Anterior cingulate cortex (tissue), 58 donors: ENCODE data around the gene ARNT2.
"Not testable (repeated sequence)": the region's sequence is repeated elsewhere in the genome, so short reads cannot be mapped to it uniquely, and the experiment has no call there.

Experiments used
- DNase-seq, 58 donors: peaks; one replicate each; lab custom pipeline; 2025; lab: John Stamatoyannopoulos, UW

Gene ARNT2

DNA sequence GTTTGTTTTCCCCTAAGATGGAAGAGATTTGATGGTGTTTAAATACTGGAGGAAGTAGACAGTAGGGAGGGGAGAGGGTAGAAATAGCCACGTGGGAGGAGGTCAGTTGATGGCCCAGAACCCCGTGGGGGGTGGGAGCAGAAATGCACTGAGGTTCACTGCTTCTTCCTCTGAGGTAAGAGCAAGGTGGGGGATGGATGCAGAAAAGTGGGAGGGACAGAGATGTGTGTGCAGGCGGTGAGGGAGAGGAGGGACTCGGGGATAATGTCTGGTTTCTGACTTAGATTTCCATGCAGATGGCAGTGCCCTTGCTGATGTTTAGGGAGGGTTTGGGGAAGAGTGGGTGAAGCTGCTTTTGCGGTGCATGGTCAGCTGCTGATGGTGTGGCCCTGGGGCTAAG lies 102.9 kb downstream of the ARNT2 start:
- DNase-seq = no peak

DNA sequence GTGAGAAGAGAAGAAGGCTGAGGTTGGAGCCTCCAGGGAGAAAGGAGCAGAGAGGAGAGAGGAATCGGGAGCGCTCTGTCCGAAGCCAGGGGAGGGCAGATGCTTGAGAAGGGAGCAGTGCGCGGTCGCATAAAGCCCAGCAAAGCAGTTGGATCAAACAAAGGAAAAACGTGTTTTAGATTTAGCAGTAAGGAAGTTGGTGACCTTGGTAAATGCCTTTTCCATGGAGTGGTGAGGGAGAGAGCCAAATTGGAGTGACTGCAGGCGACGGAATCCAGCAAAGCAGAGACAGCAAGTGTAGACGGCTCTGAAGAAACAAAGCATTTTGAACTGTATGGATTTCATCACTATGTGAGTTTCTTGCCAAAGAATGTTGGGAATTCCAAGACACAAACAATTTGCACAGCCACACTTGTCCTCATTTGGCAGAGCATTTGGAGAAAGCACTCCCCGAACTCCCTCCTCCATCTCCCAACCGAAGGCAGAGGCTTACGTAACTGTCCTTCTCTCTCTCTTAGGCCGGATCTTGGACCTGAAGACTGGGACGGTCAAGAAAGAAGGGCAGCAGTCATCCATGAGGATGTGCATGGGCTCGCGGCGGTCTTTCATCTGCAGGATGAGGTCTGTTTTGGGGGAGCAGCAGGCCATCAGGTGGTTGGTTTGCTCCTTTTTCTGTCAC lies 103.6 kb downstream of the ARNT2 start:
- no peak for DNase-seq

DNA sequence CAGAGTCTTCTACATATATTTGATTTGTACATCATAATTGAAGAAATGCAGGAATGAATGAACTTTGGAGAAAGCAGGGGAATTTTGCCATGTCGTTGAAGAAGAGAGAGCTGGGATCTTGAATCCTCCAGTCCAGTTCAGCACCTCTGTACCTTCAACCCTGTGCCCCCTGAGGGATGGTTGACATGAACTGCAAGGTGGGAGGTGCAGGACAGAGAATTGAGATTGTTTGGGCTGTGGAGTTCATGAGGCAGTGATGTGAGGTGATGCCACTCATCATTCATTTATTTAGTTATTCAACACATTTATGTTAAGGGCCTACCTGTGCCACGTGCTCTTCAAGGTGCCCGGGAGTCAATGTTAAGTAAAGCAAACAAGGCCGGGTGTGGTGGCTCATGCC lies 104.6 kb downstream of the ARNT2 start:
- no peak for DNase-seq

DNA sequence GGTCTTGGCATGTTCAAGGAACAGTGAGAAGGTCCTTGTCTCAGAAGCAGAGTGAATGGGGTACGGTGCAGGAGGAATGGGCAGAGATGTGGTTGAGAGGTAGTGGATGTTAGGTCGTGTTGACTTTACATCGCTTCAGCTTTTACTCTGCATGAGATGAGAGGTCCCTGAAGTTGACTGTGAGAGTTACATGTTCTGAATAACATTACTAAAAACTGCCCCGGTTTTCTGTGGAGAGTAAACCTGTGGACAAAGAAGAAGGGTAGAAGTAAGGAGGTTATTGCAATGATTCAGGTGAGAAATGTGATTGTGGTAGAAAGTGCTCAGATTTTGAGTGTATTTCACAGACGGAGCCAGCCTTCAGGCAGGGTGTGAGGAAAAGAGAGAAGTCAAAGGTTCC lies 105.6 kb downstream of the ARNT2 start:
- DNase-seq = no peak

DNA sequence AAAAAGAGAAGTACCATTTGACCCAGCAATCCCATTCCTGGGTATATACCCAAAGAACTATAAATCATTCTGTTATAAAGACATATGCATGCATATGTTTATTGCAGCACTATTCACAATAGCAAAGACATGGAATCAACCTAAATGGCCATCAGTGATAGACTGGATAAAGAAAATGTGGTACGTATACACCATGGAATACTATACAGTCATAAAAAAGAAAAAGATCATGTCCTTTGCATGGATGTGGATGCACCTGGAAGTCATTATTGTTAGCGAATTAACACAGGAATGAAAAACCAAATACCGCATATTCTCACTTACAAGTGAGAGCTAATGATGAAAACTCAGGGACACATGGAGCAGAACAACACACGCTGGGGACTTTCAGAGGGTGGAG lies 106.8 kb downstream of the ARNT2 start:
- not testable (repeated sequence) for DNase-seq

DNA sequence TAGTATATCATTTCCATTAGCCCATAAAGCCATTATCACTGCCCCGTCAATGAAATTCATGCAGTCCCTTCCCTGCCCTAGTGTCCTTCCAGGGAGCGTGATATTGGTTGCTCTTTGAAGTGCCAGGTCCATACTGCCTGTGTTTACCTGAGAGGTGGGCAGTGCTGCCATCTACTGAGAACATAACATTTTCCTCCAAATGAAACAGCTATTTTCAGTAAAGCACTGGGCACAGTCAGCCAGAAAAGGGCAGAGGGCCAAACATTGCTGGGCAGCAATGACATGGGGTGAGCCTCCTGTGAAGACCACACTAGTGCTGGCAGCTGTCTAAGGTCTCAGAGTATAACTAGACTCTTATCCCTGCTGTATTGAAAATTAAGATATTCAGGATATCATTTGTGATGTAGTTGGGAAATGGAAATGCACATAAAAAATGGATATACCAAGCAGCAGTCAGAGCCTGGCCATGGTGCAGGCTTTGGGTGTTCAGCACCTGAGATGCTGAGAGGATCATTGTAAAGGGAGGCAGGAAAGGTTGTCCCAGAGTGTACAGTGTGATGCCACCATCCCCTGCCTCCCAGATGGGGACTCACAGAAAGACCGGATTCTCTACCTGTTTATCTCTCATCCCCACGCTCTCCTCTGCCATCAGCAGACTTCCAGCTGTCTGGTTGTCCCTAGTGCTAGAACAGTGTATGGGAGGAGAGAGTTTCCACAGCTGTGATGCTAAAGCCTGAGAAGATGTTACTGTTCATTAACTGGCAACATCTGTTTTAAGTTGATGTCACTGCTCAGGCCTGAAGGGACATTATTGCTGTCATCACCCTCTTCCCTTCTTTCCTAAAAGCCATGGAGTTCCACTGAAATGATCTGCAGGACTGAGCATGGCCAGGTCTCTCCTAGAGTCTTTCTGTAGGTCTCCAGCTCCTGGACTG lies 108.8 kb downstream of the ARNT2 start:
- DNase-seq = peak in 9 of 58 donors; percentile 9 to 41 (median 22)

DNA sequence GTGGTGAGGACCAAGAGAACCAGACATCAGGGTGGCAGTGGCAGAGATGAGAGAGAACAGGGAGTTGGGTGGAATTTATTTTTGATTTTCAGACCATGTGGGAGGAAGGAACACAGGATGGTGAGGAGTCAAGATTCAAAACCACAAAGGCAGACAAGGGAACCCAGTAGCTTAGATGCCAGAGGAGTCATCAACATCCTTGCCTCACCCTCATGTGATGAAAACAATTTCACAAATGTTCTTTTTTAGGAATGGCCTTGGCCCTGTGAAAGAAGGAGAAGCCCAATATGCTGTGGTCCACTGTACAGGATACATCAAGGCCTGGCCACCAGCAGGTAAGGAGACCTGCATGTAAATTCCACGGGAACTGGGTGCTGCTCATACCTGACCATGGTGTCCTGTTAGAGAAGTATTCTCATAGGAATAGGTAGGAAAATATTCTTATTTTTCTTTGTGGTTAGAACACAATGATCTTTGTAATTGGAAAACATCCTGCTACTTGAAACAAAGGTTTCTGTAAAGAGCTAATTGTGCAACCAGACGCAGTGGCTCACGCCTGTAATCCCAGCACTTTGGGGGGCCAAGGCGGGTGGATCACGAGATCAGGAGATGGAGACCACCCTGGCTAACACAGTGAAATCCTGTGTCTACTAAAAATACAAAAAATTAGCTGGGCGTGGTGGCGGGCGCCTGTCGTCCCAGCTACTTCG lies 110.0 kb downstream of the ARNT2 start:
- DNase-seq = no peak

DNA sequence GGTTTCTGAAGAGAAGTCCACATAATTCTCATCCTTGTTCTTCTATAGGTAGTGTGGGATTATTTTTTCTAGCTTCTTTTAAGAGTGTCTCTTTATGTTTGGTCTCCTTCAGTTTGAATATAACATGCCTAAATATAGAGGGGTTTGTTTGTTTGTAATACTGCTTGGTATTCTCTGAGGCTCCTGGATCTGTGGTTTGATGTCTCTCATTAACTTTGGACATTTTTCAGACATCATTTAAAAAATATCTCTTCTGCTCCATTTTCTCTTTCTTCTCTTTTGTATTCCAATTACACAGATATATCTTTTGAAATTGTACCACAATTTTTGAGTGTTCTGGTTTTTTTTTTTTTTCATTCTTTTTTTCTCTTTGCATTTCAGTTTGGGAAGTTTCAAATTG lies 113.1 kb downstream of the ARNT2 start:
- no peak for DNase-seq

DNA sequence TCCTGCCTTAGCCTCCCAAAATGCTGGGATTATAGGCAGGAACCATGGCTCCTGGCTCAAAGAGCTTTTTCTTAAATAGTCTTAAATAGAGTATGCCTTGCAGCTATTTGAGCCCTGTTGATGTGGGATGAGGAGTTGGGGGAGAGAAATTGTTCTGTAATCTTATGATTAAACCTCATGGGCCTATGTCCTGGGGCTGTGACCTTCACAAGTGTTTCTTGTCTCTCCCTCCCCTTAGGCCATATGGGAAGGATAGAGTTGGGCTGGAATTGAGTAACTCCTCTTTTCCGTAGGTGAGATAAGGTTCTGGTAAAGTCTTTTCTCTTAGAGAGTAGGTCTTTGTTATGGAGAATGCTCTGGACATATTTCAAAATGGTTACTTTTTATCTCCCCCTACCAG lies 114.3 kb downstream of the ARNT2 start:
- no peak for DNase-seq

DNA sequence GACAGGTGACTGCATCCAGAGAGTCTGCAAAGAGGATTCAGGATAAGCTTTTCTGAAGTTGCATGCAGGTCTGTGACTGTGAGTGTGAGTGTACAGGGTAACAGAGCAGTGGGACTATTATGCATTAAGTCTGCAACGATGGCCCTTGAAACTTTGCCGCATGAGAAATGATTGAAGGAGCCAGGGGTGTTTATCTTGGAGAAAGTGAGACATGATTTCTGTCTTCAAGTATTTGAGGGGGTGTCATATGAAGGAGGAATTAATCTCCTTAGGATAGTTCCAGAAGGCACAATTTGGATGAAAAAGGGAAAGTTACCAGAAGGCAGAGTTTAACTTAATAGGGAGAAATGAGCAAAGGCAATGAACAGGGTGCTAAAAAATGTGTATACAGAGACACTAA lies 119.6 kb downstream of the ARNT2 start:
- DNase-seq = no peak

DNA sequence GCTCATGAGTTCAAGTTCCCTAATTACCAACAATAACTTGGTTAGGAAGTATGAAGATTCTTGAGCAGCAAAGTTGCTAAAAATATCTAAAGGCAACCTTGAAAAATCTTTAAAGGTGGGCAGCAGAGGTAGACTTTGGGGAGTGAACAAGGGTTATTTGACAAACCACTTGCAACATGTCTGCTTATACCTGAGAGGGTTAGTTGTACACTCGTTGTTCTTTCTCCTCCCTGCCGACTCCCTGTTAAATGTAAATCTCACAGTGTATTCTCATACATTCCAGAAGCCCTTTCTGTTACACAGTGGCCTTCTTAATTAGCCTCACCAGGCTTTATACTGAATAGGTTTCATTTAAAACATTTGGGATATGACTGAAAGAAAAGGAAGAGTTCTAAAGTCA lies 121.7 kb downstream of the ARNT2 start:
- no peak for DNase-seq

DNA sequence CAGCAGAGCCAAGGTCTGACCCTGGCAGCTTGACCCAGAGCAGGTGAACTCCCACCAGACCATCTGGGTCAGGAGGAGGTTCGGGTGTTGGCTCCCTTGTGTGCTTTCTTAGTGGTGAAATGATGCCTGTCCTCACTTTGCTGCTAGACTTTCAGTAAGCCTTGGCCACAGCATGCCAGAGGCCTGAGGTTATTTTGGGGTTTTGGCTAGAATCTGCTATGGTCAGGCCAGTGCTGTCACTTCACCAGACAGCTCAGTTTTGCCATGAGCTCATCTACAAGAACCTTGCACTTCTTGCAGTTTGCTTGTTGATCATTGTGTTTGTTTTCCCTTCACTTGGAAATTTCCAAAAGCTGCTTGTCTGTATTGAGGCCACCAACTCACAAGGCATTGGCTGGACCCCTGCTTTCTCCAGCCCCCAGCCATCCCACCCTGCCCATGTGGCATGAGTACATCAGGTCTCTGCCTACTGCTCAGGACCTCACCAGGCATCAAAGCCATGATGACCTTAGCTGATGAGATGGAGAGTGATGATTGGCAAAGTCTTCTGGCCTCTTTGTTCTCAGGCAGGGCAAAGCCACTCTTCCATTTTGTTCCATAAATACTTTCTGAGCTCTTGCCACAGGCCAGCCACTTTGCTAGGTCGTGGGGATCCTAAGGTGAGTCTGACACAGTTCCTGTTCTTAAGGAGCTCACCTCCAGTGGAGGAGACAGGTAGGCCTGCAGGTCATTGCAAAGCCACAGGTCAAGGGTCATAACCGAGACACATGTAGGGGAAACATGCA lies 122.6 kb downstream of the ARNT2 start:
- DNase-seq = no peak

DNA sequence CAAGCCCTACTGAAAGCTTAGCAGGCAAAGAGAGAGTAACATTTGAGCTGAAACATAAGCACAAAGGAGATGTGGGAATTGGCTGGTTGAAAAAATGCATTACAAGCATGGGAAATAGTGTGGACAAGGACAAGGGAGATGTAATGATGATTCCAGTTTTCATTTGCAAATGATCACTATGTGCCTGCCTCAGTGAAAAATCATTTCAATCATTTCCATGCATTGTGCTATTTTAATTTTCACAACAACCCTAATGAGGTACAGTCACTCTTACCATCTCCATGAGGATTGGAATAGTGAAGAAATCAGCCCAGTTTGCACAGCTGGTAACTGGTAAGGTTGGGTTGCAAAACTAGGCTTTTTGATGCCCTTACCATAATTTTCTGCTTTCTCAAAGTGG lies 123.2 kb downstream of the ARNT2 start:
- no peak for DNase-seq

DNA sequence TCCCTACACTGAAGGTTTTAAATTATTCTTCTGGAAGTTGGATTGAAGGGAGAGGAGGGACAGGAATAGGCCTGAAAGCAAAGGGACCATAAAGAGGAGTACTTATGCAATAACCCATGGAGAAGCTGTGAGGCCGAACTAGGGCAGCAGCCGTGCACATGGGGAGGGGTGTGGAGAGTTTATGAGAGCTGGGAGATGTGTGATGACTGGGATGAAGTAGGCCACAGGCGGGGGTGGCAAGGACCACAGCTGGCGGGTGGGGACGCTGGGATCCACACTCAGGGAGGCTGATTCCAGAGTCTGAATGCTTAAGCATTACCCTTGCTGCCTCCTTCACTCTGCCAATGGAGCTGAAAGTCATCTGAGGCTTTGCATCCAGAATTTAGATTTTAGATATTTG lies 123.8 kb downstream of the ARNT2 start:
- DNase-seq = peak in 2 of 58 donors; percentile 20 to 57

DNA sequence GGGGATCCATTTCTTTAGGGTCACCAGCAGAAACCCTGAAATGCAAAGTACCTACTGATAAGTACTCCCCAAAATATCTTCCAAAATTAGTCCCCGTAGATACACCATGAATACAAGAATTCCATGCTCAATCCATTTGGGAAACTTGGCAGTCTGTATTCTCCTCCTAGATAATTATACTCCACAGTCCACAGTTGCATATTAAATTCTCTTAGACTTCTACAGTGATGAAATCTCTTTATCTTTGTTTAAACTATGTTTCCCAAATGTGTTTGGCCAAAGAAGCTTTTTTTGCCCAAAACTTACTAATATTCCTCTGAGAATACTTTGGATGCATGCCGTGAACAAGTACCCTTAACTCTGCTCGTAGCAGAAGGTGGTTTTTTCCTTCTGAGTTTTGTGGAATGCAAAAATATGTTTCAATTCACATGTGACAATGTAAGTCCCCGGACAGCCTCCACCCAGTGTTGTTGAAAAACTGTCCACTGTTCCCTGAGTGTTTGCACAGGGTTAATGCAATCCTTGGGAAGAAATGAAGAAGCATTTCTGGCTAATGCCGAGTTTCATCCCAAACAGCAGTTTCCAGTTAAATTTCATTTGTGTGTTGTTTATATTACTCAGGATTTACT lies 126.7 kb downstream of the ARNT2 start:
- DNase-seq = no peak

DNA sequence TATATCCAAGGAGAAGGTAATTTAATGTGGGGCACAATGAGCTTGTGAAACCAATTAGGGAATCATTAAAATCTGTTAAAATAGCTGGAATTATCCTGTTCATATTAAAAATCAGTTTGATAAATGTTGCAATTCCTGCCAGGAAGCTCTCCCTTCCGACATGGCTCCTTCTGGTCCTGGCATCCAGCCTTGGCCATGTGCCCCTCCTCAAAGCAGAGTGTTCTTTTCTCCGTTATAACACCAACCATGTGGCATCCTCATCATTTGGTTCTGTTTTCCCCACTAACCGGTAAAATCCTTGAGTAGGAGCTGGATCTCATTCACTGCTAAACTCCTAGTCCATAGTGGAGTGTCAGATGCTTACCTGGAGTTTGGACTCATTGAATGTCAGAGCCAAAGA lies 127.2 kb downstream of the ARNT2 start:
- DNase-seq = peak in 4 of 58 donors; percentile 9 to 37 (median 16)

DNA sequence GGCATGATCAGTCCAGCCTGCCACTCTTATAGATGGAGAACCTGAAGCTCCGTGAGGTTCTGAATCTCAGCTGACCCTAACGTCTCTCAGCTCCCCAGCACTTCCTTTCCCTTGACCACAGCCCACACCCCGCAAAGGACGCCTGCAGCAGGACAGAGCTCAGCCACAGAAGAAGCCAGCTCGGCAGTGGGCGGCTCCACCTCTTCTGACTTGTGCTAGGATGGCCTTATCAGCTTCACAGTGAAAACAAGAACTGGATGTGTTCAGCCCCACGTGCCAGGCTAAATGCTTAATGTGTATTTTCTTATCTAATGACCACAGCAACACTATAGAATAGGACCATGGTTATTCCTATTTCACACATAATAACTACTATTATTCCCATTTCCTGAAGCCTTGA lies 127.6 kb downstream of the ARNT2 start:
- no peak for DNase-seq

DNA sequence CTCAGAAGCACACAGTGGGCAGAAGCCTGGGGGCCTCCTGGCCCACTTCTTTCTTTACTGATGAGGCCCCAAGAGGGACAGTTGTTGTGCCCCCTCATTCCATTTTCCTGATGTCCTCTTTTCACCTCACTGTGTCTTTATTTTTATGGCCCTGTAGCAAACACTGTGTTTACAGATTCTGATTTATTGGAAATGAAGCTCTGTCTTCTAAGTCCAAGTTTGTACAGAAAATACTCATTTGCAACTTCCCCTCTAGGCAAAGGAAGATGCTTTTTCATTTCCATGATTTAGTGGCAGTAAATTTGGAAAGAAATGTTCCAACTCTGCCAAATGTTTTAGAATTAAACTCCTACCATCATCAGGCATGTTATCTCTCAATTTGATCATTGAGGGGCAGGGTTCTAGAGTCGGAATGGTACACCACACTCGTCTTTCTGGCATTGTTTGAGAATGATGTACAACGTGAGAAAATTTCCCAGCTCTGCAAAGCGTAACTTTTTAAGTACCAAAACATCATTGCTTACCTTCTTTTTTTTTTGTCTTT lies 129.7 kb downstream of the ARNT2 start:
- no peak for DNase-seq

DNA sequence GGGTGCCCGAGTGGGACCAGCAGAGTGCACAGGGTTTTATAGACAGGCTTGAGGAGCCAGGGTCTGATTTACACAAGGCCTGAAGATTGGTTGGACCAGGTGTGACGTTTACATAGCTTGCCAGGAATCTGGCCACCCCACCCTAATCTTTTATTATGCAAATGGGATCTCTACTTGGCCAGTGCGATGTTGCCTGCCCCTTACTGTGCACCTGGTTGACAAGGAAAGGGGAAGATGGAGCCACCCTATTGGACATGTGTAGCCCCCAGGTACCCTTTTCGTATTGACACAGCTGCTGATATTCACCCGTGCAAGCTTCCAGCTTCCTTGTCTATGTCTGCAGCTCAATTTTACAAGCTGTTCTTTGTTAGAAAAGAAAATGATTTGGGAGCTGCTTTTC lies 132.0 kb downstream of the ARNT2 start:
- no peak for DNase-seq

DNA sequence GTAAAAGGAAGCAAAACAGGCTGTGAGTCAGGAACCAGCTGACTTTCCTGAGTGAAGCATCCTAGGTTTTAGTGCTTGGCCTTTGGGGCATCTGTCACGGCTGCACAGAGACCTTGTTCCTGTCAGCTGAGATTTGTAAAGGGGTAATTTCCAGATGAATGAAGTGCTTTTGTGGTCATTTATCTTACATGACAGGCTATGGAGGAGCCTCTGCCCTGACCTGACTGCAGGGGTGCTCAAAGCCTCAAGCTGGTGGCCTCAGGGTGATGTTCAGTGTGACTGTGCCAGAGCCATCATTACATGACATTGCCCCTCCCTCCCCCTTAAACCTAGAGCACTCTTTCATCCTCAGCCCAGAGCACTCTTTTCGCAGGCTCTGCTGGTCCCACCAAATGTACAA lies 132.5 kb downstream of the ARNT2 start:
- DNase-seq = no peak
